NOMO-1 (cell line): Measurements from ENCODE around the gene DNAJC5.
A peak's percentile ranks its signal among the peaks of the same experiment; 100 is the strongest.
"Not testable (repeated sequence)": the region's sequence is repeated elsewhere in the genome, so short reads cannot be mapped to it uniquely, and the experiment has no call there.

Experiments
- DNase-seq, 2 experiments: peaks; one replicate each; lab custom pipeline; 2025; ENCODE audit not compliant: unreplicated experiment in 2 of 2; lab: John Stamatoyannopoulos, UW

DNAJC5 gene

GRCh38 chr20:63861365-63861934, 33.5 kb upstream of the DNAJC5 start, which contains the start of gene ABHD16B:
Gene ABHD16B, plus strand, starts transcription at chr20:63861498. Its CDS starts 43 bp downstream, at chr20:63861541.
- no peak for DNase-seq

DNA sequence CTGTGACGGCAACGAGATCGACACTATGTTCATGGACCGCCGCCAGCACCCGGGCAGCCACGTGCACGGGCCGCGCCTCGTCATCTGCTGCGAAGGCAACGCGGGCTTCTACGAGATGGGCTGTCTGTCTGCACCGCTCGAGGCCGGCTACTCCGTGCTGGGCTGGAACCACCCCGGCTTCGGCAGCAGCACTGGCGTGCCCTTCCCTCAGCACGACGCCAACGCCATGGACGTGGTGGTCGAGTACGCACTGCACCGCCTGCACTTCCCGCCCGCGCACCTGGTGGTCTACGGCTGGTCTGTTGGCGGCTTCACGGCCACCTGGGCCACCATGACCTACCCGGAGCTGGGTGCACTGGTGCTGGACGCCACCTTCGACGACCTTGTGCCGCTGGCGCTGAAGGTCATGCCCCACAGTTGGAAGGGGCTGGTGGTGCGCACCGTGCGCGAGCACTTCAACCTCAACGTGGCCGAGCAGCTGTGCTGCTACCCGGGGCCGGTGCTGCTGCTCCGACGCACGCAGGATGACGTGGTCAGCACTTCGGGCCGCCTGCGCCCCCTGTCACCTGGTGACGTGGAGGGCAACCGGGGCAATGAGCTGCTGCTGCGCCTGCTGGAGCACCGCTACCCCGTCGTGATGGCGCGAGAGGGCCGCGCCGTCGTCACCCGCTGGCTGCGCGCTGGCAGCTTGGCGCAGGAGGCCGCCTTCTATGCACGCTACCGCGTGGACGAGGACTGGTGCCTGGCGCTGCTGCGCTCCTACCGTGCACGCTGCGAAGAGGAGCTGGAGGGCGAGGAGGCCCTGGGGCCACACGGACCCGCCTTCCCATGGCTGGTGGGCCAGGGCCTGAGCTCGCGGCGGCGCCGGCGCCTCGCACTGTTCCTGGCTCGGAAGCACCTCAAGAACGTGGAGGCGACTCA, 32.7 kb upstream of the DNAJC5 start:
- DNase-seq, result no peak

GRCh38 chr20:63863021-63863797, 31.7 kb upstream of the DNAJC5 start:
- no peak for DNase-seq

DNA sequence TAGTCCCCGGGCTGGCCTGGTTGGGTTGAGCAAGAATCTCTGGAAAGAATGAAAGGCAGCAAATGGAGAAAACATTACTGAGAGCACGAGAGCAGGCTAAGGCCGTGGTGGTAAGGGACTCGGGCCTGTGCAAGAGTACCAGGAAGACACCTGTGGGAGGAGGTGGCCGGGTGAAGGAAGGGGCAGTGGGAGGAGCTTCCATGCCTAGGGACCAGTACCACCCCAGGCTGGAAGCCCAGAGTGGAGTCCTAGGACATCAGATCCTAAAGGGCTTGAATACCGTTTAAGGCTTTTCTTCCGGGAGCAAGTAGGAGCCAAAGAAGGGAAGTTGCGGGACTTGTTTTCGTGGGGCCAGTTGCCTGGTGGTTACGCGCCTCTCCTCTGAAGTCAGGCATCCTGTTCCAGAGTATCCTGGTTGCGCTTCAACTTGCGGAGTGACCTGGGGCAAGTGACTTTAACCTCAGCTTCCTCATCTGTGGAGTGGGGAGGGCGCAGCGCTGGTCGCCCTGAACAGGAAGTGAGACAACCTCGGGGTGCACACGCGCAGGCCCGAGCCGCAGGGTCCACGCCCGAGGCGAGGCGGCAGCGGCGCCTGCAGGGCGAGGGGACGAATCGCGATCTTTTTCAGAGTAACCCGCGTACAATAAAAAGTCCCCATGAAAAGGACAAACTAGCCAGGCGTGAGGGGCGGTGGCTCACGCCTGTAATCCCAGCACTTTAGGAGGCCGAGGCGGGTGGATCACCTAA, 31.0 kb upstream of the DNAJC5 start:
- peak; percentile 96 to 98 for DNase-seq

GRCh38 chr20:63864545-63864977, 30.4 kb upstream of the DNAJC5 start:
- DNase-seq, result peak in 1 of 2 experiments; percentile 75

DNA sequence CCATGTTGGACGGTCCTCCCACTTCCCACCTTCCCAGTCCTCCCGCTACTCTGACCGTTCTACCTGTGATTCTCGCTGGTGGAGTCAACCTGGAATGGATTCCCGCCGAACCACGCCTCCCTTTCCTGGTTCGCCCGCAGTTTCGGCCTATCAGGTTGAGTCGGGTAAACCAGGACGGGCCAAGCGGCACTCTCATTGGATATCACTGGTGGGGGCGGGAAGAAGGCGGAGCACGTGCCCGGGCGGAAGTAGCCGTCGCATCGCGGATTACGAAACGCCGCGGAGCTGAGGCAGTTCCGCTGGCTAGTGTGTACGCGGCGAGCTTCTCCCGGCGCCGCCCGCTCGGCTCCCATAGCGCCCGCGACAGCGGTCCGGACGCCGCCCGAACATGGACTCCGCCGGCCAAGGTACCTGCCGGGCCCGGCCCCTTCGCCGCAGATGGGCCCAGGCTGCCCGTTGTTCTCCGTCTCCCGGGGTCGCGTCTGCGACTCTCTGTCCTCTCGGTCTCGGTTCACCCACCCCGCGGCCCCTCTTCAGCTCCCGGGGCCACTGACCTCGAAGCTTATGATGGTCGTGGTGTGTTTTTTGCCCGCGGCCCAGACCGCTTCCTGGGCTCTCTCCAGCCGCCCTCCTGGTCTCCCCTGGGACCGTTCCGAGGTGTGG, 29.8 kb upstream of the DNAJC5 start, which contains the start of gene TPD52L2:
Gene TPD52L2 (plus strand): TSS at position 293 of the 663 bp plus-strand sequence. CDS start 96 bp downstream, at position 389.
- DNase-seq, result peak; percentile 97 to 98

DNA sequence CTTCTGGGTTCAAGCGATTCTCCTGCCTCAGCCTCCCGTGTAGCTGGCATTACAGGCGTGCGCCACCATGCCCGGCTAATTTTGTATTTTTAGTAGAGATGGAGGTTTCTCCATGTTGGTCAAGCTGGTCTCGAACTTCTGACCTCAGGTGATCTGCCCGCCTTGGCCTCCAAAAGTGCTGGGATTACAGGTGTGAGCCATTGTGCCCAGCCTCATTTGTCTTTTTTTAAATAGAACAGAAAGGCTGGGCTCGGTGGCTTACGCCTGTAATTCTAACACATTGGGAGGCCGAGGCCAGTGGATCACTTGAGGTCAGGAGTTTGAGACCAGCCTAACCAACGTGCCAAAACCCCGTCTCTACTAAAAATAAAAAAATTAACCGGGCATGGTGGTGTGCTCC, 27.9 kb upstream of the DNAJC5 start:
- DNase-seq, result not testable (repeated sequence)

DNA sequence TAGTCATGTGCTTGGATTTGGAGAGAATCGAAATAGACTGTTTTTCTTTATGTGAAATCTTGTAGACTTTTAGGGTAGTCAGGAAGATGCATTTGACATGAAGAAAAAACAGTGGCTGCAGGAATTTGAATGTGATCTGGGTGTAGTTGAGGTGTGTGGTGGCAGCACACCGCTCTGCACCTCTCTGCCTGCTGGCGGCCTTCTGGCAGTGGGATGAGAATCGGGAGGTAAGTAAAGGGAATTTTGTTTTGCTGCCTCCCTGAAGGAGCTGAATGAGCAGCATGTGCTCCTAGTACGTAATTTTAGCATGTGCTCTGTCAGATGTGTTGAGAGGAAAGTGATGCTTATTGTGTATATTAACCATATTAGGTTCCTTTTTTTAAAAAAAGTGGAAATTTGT, 26.7 kb upstream of the DNAJC5 start:
- DNase-seq, result no peak

- peak; percentile 86 to 96 for DNase-seq
These were observed 21.4 kb upstream of the DNAJC5 start for GRCh38 chr20:63873477-63873971.

DNA sequence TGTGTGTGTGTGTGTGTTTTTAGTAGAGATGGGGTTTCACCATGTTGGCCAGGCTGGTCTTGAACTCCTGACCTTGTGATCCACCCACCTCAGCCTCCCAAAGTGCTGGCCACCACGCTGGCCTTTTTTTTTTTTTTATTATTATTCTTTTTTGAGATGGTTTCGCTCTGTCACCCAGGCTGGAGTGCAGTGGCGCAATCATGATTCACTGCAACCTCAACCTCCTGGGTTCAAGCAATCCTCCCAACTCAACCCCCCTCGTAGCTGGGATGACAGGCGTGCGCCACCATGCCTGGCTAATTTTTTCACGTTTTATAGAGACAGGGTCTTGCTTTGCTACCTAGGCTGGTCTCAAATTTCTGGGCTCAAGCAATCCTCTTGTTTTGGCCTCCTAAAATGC, 20.7 kb upstream of the DNAJC5 start:
- not testable (repeated sequence) for DNase-seq

DNA sequence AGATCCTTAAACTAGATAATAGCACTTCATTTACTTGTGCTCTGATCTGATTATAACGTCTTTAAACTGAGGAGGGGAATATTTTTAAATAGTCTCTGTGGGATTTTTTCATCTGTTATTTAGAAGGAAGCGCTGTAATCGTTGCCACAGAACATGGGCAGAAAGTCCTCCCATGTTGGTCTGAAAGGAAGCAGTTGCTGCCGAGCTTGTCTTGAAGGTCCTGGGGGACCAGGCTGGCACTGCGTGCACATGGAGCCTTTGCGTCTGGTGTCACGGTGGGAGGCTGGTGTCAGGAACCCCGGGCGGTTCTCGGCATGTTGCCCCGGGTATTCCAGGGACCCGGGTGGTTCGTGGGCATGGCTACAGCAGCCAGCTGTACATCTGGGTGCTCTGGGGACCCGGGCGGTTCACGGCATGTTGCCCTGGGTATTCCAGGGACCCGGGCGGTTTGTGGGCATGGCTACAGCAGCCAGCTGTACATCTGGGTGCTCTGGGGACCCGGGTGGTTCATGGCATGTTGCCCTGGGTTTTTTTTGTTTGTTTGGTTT, 18.4 kb upstream of the DNAJC5 start:
- DNase-seq, result no peak

DNA sequence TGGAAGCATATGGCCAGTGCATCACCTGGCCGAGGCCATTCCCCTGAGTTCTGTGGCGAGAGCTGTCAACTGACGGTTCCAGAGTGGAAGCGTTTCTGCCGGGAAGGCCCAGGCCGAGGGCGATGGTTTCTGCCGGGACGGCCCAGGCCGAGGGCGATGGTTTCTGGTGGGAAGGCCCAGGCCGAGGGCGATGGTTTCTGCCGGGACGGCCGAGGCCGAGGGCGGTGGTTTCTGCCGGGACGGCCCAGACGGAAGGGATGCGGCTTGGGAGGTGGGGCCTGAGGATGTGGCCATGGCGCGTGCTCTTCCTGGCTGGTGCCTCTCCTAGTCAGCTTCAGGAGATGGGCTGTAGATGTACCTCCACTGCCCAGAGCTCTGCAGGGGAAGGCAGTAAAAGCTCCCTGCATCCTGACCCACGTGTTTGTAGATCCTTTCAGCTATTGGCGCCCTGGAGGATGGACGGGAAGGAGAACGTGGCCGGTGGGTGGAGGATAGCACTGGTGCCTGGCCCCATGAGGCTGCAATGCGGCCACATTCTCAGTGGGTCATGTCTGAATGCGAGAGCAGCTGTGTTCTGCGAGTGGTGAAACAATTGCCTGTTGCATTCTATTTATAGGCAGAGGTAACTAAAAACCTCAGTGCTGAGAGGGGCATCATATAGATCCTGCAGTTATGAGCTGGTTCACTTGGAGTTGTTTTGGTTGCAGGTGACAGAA, 17.0 kb upstream of the DNAJC5 start:
- no peak for DNase-seq

DNA sequence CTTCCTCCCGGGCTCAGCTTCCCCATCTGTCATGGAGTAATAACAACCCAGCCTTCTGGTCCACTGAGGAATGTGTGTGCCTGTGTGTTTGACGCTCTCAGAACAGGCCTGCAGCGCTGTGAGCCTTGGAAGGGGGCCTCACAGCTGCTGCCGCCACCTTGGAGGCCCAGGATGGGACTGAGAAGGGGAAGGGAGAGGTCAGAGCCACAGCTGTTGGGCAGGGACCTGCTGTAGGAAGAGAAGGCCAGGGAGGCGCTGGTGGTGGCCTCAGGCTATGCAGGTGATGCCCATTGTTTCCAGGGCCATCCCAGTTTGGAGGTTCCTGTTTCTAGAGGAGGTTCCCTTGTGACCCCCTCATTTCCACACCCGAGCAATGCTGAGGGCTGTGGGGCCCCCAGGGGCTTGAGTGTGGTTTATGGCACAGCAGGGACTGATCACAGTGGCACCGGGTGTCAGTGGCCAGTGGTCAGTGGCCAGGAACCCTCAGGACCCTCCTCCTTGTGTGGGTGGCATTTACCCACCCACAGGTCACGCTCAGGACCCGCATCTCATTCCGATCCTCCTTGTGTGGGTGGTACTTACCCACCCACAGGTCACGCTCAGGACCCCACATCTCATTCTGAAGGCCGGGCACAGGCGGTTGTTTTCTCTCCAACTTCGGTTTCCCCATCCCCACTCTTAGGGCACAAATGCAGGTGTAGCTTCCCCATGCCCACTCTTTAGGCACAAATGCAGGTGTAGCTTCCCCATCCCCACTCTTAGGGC, 15.8 kb upstream of the DNAJC5 start:
- no peak for DNase-seq

DNA sequence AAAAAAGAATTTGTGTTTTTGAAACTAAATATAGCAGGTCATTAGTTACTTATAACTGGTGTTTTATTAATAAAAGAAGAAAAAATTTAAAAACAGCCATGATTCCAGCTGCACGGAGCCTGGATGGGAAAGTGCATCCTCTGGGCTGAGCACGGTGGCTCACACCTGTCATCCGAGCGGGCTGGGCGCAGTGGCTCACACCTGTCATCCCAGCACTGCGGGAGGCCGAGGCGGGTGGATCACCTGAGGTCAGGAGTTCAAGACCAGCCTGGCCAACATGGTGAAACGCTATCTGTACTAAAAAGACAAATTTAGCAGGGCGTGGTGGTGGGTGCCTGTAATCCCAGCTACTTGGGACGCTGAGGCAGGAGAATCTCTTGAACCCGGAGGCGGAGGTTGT, 14.0 kb upstream of the DNAJC5 start:
- not testable (repeated sequence) for DNase-seq

DNA sequence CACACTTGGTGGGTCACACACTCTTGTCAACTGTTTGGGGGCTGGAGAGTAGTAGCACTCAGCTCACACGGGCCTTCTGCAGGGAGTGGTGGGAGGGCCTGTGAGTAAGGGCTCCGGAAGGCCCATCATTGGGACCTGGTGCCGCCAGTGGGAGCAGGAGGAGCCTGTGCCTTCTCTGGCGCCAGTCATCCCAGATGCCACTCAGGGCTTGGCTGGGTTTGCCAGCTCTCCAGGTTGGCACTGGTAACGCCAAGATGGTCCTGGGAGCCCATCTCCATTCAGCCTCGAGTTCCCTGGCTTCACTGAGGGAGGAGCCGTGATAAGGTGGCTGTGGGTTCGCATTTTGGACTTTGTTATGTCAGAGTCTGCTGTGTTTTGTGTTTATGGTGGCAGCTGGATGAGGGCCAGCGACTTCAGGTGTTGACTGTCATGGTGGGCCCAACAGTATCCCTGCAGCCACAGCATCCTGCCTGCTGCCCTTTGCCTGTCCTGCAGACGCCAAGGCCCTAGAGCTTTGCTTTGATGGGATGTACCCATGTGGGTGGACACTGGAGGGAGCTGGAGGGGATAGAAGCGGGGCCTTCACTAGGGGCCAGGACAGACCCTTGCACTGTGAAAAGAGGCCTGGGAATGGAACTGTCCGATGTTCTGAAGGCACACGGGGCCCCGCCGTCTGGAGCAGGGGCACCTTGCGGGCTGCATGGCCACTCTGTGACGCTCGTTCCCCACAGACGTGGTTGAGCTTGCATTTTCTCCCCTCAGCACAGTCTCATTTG, 13.3 kb upstream of the DNAJC5 start:
- DNase-seq, result no peak

GRCh38 chr20:63882257-63883200, 12.4 kb upstream of the DNAJC5 start:
- no peak for DNase-seq
